GM23248 (cell line): ENCODE data around the gene PLCB3. TPM values are rescaled to one million over a fixed set of nuclear protein-coding genes. Genes with fewer than 3 reads are reported as not detected.

Experiments used
- DNase-seq: peaks from one replicate; pipeline ENCODE4 v3.0.0-alpha.2; 2015
- H2AFZ ChIP-seq: fragments of 200-600 bp; sonication (generic); 2 replicates; pipeline ENCODE4 v1.6.1; 2016; ENCODE audit warnings: antibody characterized with exemption
- H3F3A ChIP-seq: fragments of 200-600 bp; sonication (generic); 2 replicates; pipeline ENCODE4 v1.6.1; 2016; ENCODE audit warnings: mild to moderate bottlenecking, antibody characterized with exemption, mixed run types; ENCODE audit not compliant: insufficient read depth
- H3K27ac ChIP-seq: fragments of 200-600 bp; sonication (generic); 2 replicates; pipeline ENCODE4 v1.5.1; 2016; ENCODE audit warnings: mild to moderate bottlenecking
- H3K27me3 ChIP-seq: fragments of 200-600 bp; sonication (generic); replicated peaks from 2 replicates; pipeline ENCODE4 v1.6.1; 2016; ENCODE audit warnings: mild to moderate bottlenecking; ENCODE audit not compliant: insufficient read depth
- H3K36me3 ChIP-seq: fragments of 200-600 bp; sonication (generic); 2 replicates; pipeline ENCODE4 v1.6.1; 2016; ENCODE audit warnings: low read depth, mild to moderate bottlenecking
- H3K4me1 ChIP-seq: fragments of 200-600 bp; sonication (generic); 2 replicates; pipeline ENCODE4 v1.6.1; 2016; ENCODE audit warnings: mild to moderate bottlenecking; ENCODE audit not compliant: insufficient read depth
- H3K4me2 ChIP-seq: fragments of 200-600 bp; sonication (generic); one replicate; pipeline ENCODE4 v1.6.1; 2016; ENCODE audit warnings: mild to moderate bottlenecking; ENCODE audit not compliant: unreplicated experiment
- H3K4me3 ChIP-seq: fragments of 200-600 bp; sonication (generic); 2 replicates; pipeline ENCODE4 v1.5.1; 2016; ENCODE audit warnings: mild to moderate bottlenecking
- H3K79me2 ChIP-seq: fragments of 200-600 bp; sonication (generic); 2 replicates; pipeline ENCODE4 v1.6.1; 2016; ENCODE audit warnings: mild to moderate bottlenecking; ENCODE audit not compliant: insufficient read depth
- H3K9ac ChIP-seq: fragments of 200-600 bp; sonication (generic); 2 replicates; pipeline ENCODE4 v1.6.1; 2016; ENCODE audit warnings: mild to moderate bottlenecking
- H3K9me2 ChIP-seq: fragments of 200-600 bp; sonication (generic); 2 replicates; pipeline ENCODE4 v1.6.1; 2016; ENCODE audit warnings: mixed run types, mild to moderate bottlenecking, moderate library complexity; ENCODE audit not compliant: insufficient read depth
- H3K9me3 ChIP-seq: fragments of 200-600 bp; sonication (generic); one replicate; pipeline ENCODE4 v1.6.1; 2017; ENCODE audit warnings: low read depth
- H4K20me1 ChIP-seq: fragments of 200-600 bp; sonication (generic); 2 replicates; pipeline ENCODE4 v1.6.0; 2016; ENCODE audit not compliant: insufficient read depth
- EZH2 ChIP-seq: fragments of 200-600 bp; sonication (generic); IDR thresholded peaks from 2 replicates; pipeline ENCODE4 v1.6.1; 2018; ENCODE audit warnings: antibody characterized with exemption, mild to moderate bottlenecking; ENCODE audit not compliant: insufficient read depth, poor library complexity, severe bottlenecking
- EZH2phosphoT487 ChIP-seq: fragments of 200-600 bp; sonication (generic); IDR thresholded peaks from 2 replicates; pipeline ENCODE4 v1.6.1; 2018; ENCODE audit warnings: antibody characterized with exemption, moderate library complexity, mild to moderate bottlenecking, low read depth; ENCODE audit not compliant: insufficient read depth
- WGBS, 2 experiments: methylation state at CpG; one replicate each; pipeline ENCODE4 v1.1.6; 2015 to 2017; ENCODE audit warnings: low lambda C conversion rate in 2 of 2, low coverage in 1 of 2; ENCODE audit errors: missing lambda C conversion rate in 2 of 2; 5-methylcytosine and 5-hydroxymethylcytosine counted together
- in situ Hi-C: fragments of 300-500 bp; cut with MboI; formaldehyde crosslinking; loops from 2 replicates; pipeline ENCODE4 v1.15.0; 2020
- polyA plus RNA-seq: library from polyadenylated mRNA; unstranded; fragments of >200 nt; fragmentation: Nextera tagmentation; extraction: Ambion mirVana; gene quantifications from 2 replicates; pipeline ENCODE4 v1.2.1, GENCODE V29; 2016
- total RNA-seq: library from RNA; depleted of rRNA; stranded (reverse); fragments of >200 nt; shearing (Covaris generic); gene quantifications from 2 replicates; pipeline ENCODE4 v1.2.3, GENCODE V29; 2014

Gene PLCB3
- total and polyA plus RNA-seq, 2 experiments from 2014 or later, result 6.5 to 32.7 TPM

DNA sequence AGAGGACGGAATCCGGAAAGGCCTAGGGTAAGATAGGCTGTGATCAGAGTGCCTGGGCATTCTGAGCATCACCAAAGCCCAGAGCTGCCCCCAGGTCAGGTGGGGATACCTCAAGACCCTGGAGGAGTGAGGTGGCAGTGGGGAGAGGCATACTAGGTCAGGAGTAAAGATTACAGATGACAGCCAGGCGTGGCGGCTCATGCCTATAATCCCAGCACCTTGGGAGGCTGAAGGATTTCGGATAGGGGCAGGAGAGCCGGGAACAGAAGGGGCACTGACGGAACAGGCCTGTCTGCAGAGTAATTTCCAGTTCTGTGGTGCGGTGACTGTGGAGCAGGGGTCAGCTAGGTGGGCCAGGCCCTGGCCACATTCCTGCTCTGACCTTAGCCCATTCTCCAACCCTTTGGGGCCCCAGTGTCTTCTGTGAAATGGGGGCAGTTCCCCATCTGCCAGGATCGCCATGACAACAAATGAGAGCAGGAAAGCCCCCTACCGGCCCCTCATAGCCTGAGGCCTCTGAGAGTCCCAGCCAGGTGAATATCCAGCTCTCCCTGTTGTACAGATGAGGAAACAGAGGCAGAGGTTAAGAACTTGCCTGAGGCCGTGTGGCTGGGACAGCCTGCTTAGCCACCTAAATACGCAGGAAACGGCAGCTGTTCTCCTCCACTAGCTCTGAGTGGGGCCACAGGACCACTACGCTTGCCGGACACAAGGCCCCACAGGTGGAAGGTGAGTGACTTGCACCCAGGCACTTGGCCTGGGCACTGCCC is 23.9 kb downstream of the PLCB3 start:
- Histone ChIP-seq H3F3A (peaks cover 41% of the 10 kb centered on the region), H3K9me2 (no peaks in the 10 kb centered on the region), H3K36me3 (0 out of 2 replicates have a peak, but pooled peaks cover 4% of the 10 kb centered on the region), H3K27me3 (no peaks in the 10 kb centered on the region), H2AFZ (no peak overlapping the region), H3K27ac (no peak overlapping the region), H3K79me2 (peaks cover 34% of the 10 kb centered on the region), H3K9me3 (no peaks in the 10 kb centered on the region), H3K4me2 (no peak overlapping the region), H4K20me1 (no peaks in the 10 kb centered on the region), H3K4me3 (no peak overlapping the region), H3K4me1 (peaks cover 21% of the 10 kb centered on the region), H3K9ac (no peak overlapping the region)
- in situ Hi-C loops, result no loop called here
- no peak for TF ChIP-seq EZH2phosphoT487
- TF ChIP-seq EZH2, result no peak
- 92% methylated on average over 13 to 15 of the region's 15 CpGs for WGBS, 2 experiments
- DNase-seq, result no peak

DNA sequence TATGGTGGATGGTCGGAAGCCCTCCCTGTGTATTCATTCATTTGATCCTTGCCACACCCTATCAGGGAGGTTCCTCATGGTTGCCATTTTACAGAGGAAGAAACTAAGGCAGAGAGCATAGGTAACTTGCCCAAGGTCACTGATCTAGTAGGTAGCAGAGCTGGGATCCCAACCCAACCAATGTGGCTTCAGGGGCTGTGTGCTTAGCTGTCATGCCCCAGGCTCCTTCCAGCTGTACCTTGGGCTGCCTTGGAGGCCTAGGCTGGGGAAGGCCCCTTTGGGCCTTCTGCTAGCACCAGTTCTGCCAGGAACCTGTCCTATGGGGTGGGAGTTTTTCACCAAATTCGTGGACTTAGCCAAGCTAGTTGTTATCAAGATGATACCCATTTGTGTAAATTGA is 24.5 kb downstream of the PLCB3 start:
- in situ Hi-C loops, result no loop called here
- Histone ChIP-seq H3K27me3 (no peaks in the 10 kb centered on the region), H3K4me2 (no peak overlapping the region)

DNA sequence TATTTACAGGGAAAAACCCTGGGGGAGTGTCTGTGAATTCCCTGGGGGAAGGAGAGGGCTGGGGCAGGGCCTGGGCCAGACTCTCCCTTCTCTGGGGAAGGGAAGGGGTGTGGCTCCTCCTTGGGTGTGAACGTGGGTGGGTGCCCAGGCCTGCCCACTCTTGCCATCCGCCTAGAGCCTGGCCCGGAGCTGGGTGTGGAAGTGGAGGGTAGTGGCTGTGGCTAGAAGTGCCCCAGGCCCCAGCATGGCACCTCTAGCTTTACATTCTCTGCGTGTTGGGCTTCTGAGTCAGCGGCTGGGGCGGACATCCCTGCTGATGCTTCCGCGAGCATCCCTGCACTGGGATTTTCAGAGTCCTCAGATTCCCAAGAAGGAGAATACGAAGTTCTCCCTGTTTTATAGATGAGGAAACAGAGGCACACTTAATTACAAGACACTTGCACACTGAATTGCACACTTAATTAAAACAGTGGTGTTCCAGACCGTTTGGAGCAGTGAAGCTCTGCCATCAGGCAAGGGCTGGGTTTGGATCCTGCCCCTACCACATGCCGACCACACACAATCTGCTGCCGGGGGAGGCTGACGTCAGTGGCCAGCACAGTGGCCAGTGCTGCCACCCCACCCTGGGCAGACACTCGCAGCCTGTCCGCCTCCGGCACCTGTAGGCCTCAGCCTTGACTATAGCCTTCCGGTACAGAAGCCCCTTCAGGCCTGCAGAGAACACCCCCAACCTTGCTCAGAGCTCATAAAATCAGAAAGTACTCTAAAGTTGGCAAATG is 25.5 kb downstream of the PLCB3 start:
- Histone ChIP-seq H4K20me1 (no peaks in the 10 kb centered on the region), H3K27me3 (no peaks in the 10 kb centered on the region), H3K9me3 (no peaks in the 10 kb centered on the region), H3K4me1 (peaks cover 19% of the 10 kb centered on the region), H3F3A (peaks cover 32% of the 10 kb centered on the region), H3K4me2 (peak overlapping the region; percentile 58), H3K9me2 (no peaks in the 10 kb centered on the region), H3K9ac (peak overlapping the region; percentile 52), H3K36me3 (0 out of 2 replicates have a peak, but pooled peaks cover 4% of the 10 kb centered on the region), H2AFZ (peak overlapping the region; percentile 68), H3K4me3 (peak overlapping the region; percentile 15; the same call in 1 of the 2 replicates), H3K79me2 (peaks cover 37% of the 10 kb centered on the region), H3K27ac (peak overlapping the region; percentile 84)
- WGBS, 2 experiments, result 18 to 23% methylated on average over 17 of the region's 17 CpGs
- no peak for TF ChIP-seq EZH2
- no peak for TF ChIP-seq EZH2phosphoT487
- DNase-seq, result peak; percentile 92
- in situ Hi-C loops, result no loop called here

More for the DNA sequence above, 24.5 kb downstream of the PLCB3 start:
- Histone ChIP-seq H4K20me1 (no peaks in the 10 kb centered on the region), H3K4me3 (no peak overlapping the region), H3K9me3 (no peaks in the 10 kb centered on the region), H2AFZ (no peak overlapping the region), H3K36me3 (0 out of 2 replicates have a peak, but pooled peaks cover 4% of the 10 kb centered on the region), H3K79me2 (peaks cover 34% of the 10 kb centered on the region), H3K27ac (peak overlapping the region; percentile 34; the same call in 1 of the 2 replicates), H3F3A (peaks cover 36% of the 10 kb centered on the region), H3K9ac (no peak overlapping the region), H3K9me2 (no peaks in the 10 kb centered on the region), H3K4me1 (peaks cover 21% of the 10 kb centered on the region)
- WGBS, 2 experiments, result 82 to 83% methylated on average over 2 of the region's 2 CpGs
- TF ChIP-seq EZH2phosphoT487 (no peak), EZH2 (no peak)
- DNase-seq, result no peak

DNA sequence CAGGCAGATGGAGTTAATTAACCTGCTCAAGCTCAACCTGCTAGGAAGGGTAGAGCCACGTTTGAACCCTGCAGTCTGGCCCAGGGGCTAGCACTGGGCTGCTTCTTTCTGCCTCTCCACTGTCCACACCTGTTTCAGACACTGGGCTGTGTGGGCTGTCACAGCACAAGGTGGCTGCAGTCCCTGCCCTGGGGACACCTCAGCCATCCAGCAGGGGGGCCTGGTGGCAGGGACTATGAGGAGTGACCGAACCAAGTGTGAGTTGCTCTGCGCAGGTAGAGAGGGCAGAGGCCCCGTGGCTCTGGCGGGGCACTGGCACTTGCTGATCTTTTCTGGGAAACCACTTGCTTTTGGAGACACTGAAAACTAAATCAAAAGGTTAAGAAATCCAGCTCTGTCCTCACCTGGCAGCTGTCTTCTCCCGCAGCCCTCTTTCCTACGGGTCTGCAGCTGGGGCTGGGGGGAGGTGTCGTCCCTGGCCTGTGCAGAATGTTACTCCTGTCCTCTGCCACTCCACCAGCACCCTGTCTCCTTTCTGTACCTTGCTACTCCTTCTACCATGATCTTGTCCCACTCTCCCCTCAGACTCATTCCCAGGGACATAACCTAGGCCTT is 27.4 kb downstream of the PLCB3 start:
- in situ Hi-C loops, result no loop called here
- WGBS, 2 experiments, result 82 to 84% methylated on average over 8 of the region's 8 CpGs

More for the DNA sequence above, 27.4 kb downstream of the PLCB3 start:
- Histone ChIP-seq H3K79me2 (peaks cover 39% of the 10 kb centered on the region), H3F3A (peaks cover 25% of the 10 kb centered on the region), H3K27ac (no peak overlapping the region), H3K36me3 (0 out of 2 replicates have a peak, but pooled peaks cover 8% of the 10 kb centered on the region), H3K4me2 (no peak overlapping the region), H3K4me1 (peaks cover 16% of the 10 kb centered on the region), H3K4me3 (no peak overlapping the region), H3K9me3 (no peaks in the 10 kb centered on the region), H2AFZ (no peak overlapping the region), H4K20me1 (no peaks in the 10 kb centered on the region), H3K9ac (no peak overlapping the region), H3K27me3 (no peaks in the 10 kb centered on the region), H3K9me2 (no peaks in the 10 kb centered on the region)
- TF ChIP-seq EZH2phosphoT487, result no peak
- no peak for TF ChIP-seq EZH2
- no peak for DNase-seq
